ENCODE measurements around the gene CACTIN. TPM values are rescaled to one million over a fixed set of nuclear protein-coding genes. Genes with fewer than 3 reads are reported as not detected.

Gene CACTIN
- total and polyA plus RNA-seq, 8 donors: 6.8 to 27.2 (median 12.9) TPM

- TF ChIP-seq, protein P1, sequence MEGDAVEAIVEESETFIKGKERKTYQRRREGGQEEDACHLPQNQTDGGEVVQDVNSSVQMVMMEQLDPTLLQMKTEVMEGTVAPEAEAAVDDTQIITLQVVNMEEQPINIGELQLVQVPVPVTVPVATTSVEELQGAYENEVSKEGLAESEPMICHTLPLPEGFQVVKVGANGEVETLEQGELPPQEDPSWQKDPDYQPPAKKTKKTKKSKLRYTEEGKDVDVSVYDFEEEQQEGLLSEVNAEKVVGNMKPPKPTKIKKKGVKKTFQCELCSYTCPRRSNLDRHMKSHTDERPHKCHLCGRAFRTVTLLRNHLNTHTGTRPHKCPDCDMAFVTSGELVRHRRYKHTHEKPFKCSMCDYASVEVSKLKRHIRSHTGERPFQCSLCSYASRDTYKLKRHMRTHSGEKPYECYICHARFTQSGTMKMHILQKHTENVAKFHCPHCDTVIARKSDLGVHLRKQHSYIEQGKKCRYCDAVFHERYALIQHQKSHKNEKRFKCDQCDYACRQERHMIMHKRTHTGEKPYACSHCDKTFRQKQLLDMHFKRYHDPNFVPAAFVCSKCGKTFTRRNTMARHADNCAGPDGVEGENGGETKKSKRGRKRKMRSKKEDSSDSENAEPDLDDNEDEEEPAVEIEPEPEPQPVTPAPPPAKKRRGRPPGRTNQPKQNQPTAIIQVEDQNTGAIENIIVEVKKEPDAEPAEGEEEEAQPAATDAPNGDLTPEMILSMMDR (IDR thresholded peaks at IDR 0.05): no peak
- Histone ChIP-seq H3K27ac (no peak overlapping the region), H3K4me1 (no peaks in the 10 kb centered on the region), H3K4me3 (no peak overlapping the region), H3K36me3 (peaks cover 0 to 9% (median 0%) of the 10 kb centered on the region in 3 donors), H3K9me3 (no peaks in the 10 kb centered on the region), H3K27me3 (no peaks in the 10 kb centered on the region)
- no peak for FAIRE-seq
- WGBS, 2 donors: 93 to 97% methylated on average over 22 to 28 of the region's 28 CpGs
- no peak for ATAC-seq
- peak in 1 of 6 donors; percentile 57 for DNase-seq
- intact Hi-C loops (cut with DNase I): no loop called here
Observed at GRCh38 chr19:3641515-3642269, 15.1 kb upstream of the CACTIN start.

DNA sequence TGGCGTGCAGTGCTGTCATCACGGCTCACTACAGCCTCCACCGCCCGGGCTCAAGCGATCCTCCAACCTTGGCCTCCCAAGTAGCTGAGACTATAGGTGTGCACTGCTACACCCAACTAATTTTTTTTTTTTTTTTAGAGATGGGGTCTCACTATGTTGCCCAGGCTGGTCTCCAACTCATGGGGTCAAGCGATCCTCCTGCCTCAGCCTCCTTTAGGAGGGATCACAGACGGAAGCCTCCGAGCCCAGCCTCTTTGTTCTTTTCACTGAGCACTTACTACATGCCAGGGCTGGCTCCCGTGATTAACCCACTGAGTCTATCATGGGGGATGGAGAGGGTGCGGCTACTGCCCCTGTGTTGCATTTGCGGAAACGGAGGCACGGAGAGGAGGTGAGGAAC is 12.9 kb upstream of the CACTIN start:
- H3K4me1 ChIP-seq: no peaks in the 10 kb centered on the region
- no peak for DNase-seq
- no peaks in the 10 kb centered on the region for H3K27me3 ChIP-seq
- no peak for FAIRE-seq
- no peak overlapping the region for H3K4me3 ChIP-seq
- WGBS, 2 donors: 96 to 97% methylated on average over 13 of the region's 13 CpGs
- H3K27ac ChIP-seq: no peak overlapping the region
- intact Hi-C loops (cut with DNase I): no loop called here
- no peaks in the 10 kb centered on the region for H3K9me3 ChIP-seq
- no peak for ATAC-seq
- peaks cover 0 to 9% (median 0%) of the 10 kb centered on the region in 3 donors for H3K36me3 ChIP-seq
- TF ChIP-seq, protein P1 (IDR thresholded peaks at IDR 0.05): no peak

- whole genome bisulfite sequencing, 2 donors: 87 to 89% methylated on average over 54 to 55 of the region's 55 CpGs
- peak in 1 of 6 donors; percentile 77 for DNase-seq
Observed at GRCh38 chr19:3638208-3639193, 11.9 kb upstream of the CACTIN start.

DNA sequence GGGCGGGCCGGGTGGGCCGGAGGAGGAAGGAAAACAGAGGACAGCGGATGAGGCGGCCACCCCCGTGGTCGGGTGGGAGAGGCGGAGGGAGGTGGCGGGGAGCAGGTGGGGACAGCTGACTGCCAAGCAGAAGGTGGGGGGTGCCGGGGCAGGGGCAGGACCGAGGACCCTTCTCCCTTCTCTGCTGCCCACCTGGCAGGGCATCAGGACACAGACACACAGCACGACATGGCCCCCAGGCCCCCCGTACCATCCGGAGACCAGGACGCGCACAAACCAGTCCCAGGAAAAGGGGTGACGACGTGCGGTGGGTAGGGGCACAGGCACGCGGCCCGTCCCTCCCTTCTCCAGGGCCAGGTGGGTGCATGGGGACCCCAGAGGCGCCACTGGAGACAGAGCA is 11.0 kb upstream of the CACTIN start:
- ATAC-seq (no peak), DNase-seq (peak in 1 of 6 donors; percentile 64), FAIRE-seq (no peak)
- no peak overlapping the region for H3K4me3 ChIP-seq
- no peaks in the 10 kb centered on the region for H3K4me1 ChIP-seq
- intact Hi-C loops (cut with DNase I): no loop called here
- H3K36me3 ChIP-seq: peaks cover 0 to 9% (median 0%) of the 10 kb centered on the region in 3 donors
- TF ChIP-seq, protein P1 (IDR thresholded peaks at IDR 0.05): no peak
- no peaks in the 10 kb centered on the region for H3K27me3 ChIP-seq
- 93% methylated on average over 17 to 23 of the region's 23 CpGs for WGBS, 2 donors
- no peaks in the 10 kb centered on the region for H3K9me3 ChIP-seq
- H3K27ac ChIP-seq: no peak overlapping the region

More at GRCh38 chr19:3638208-3639193, 11.9 kb upstream of the CACTIN start:
- ATAC-seq (no peak), FAIRE-seq (no peak)
- Histone ChIP-seq H3K27ac (no peak overlapping the region), H3K4me3 (no peak overlapping the region), H3K4me1 (no peaks in the 10 kb centered on the region), H3K9me3 (no peaks in the 10 kb centered on the region), H3K27me3 (no peaks in the 10 kb centered on the region), H3K36me3 (peaks cover 0 to 9% (median 0%) of the 10 kb centered on the region in 3 donors)
- intact Hi-C loops (cut with DNase I): no loop called here
- TF ChIP-seq, protein P1 (IDR thresholded peaks at IDR 0.05): no peak
